CD14-positive monocyte (primary cell): Measurements from ENCODE around the gene CKAP2L. TPM values are rescaled to one million over a fixed set of nuclear protein-coding genes. Genes with fewer than 3 reads are reported as not detected.
A peak's percentile ranks its signal among the peaks of the same experiment; 100 is the strongest.

Experiments
- DNase-seq, 3 donors: peaks; one replicate each; pipeline ENCODE4 v3.0.0-alpha.2; 2011 to 2022
- H2AFZ ChIP-seq: 2 replicates; pipeline ENCODE4 v1.6.0; 2012; ENCODE audit warnings: mild to moderate bottlenecking, low read depth, low read length, inconsistent platforms; ENCODE audit not compliant: insufficient read depth, poor library complexity, severe bottlenecking
- H3K27ac ChIP-seq, 2 donors: 1 replicate in 1 of 2; 2 replicates in 1 of 2; pipeline ENCODE4 v1.5.1; 2012 to 2013; ENCODE audit warnings: low read length in 2 of 2, control low read depth in 1 of 2, inconsistent platforms in 1 of 2, low read depth in 1 of 2, mild to moderate bottlenecking in 1 of 2
- H3K27me3 ChIP-seq, 2 donors: one replicate each; pipeline versions ENCODE4 v1.6.0 to v1.6.1; 2011 to 2013; ENCODE audit warnings: low read length in 2 of 2; ENCODE audit not compliant: control insufficient read depth in 2 of 2, insufficient read depth in 2 of 2
- H3K36me3 ChIP-seq, 2 donors: replicated peaks in 1 of 2; 1 replicate in 1 of 2; 2 replicates in 1 of 2; pipeline versions ENCODE4 v1.5.1 to v1.6.1; 2012 to 2013; ENCODE audit warnings: low read length in 2 of 2, control low read depth in 1 of 2, inconsistent platforms in 1 of 2, mild to moderate bottlenecking in 1 of 2; ENCODE audit not compliant: insufficient read depth in 2 of 2, control insufficient read depth in 1 of 2
- H3K4me1 ChIP-seq, 2 donors: 1 replicate in 1 of 2; 2 replicates in 1 of 2; pipeline versions ENCODE4 v1.5.1 to v1.6.1; 2012 to 2013; ENCODE audit warnings: low read length in 2 of 2, control low read depth in 1 of 2, inconsistent platforms in 1 of 2, mild to moderate bottlenecking in 1 of 2, moderate library complexity in 1 of 2; ENCODE audit not compliant: insufficient read depth in 2 of 2, control insufficient read depth in 1 of 2
- H3K4me2 ChIP-seq: replicated peaks from 2 replicates; pipeline ENCODE3; 2012; ENCODE audit warnings: low read length, moderate library complexity, mild to moderate bottlenecking; ENCODE audit not compliant: poor library complexity, severe bottlenecking; ENCODE audit errors: extremely low read depth
- H3K4me3 ChIP-seq, 3 experiments: fragments of 200-600 bp in 1 of 3; sonication (generic) in 1 of 3; replicated peaks in 1 of 3; 1 replicate in 2 of 3; 2 replicates in 1 of 3; pipeline ENCODE4 v1.5.1; 2011 to 2013; ENCODE audit warnings: low read length in 3 of 3, mild to moderate bottlenecking in 3 of 3, control low read depth in 2 of 3, low read depth in 2 of 3, inconsistent platforms in 1 of 3, moderate library complexity in 1 of 3
- H3K79me2 ChIP-seq: 2 replicates; pipeline ENCODE4 v1.6.0; 2012; ENCODE audit warnings: mild to moderate bottlenecking, control low read depth, inconsistent platforms, low read length, moderate library complexity; ENCODE audit not compliant: insufficient read depth
- H3K9ac ChIP-seq: 2 replicates; pipeline ENCODE4 v1.6.0; 2017; ENCODE audit warnings: low read length, mild to moderate bottlenecking; ENCODE audit not compliant: insufficient read depth, poor library complexity, severe bottlenecking
- H3K9me3 ChIP-seq, 2 donors: replicated peaks in 1 of 2; 1 replicate in 1 of 2; 2 replicates in 1 of 2; pipeline versions ENCODE4 v1.5.1 to v1.6.1; 2012 to 2013; ENCODE audit warnings: low read length in 2 of 2, control low read depth in 1 of 2; ENCODE audit not compliant: control insufficient read depth in 1 of 2, insufficient read depth in 1 of 2
- H4K20me1 ChIP-seq: 2 replicates; pipeline ENCODE4 v1.6.0; 2012; ENCODE audit warnings: mild to moderate bottlenecking, low read length, control low read depth, moderate library complexity; ENCODE audit not compliant: insufficient read depth
- H3K27ac Mint-ChIP-seq, 7 donors: one replicate each; pipeline ENCODE4 v1.8.0; 2020; ENCODE audit warnings: mild to moderate bottlenecking in 7 of 7, mixed read lengths in 7 of 7, moderate library complexity in 6 of 7, inconsistent platforms in 2 of 7
- H3K27me3 Mint-ChIP-seq, 3 donors: one replicate each; pipeline ENCODE4 v1.8.0; 2021 to 2022; ENCODE audit warnings: low read depth in 3 of 3, mild to moderate bottlenecking in 3 of 3, mixed read lengths in 3 of 3, moderate library complexity in 3 of 3, inconsistent platforms in 1 of 3
- H3K36me3 Mint-ChIP-seq, 2 donors: one replicate each; pipeline ENCODE4 v1.8.0; 2020; ENCODE audit warnings: mixed read lengths in 2 of 2, inconsistent platforms in 1 of 2, mild to moderate bottlenecking in 1 of 2
- H3K4me1 Mint-ChIP-seq: one replicate; pipeline ENCODE4 v1.8.0; 2020; ENCODE audit warnings: mild to moderate bottlenecking, mixed read lengths
- H3K4me3 Mint-ChIP-seq, 2 donors: one replicate each; pipeline ENCODE4 v1.8.0; 2020; ENCODE audit warnings: mild to moderate bottlenecking in 2 of 2, mixed read lengths in 2 of 2, moderate library complexity in 1 of 2
- H3K9me3 Mint-ChIP-seq, 7 donors: one replicate each; pipeline ENCODE4 v1.8.0; 2020 to 2022; ENCODE audit warnings: mixed read lengths in 7 of 7, mild to moderate bottlenecking in 6 of 7, moderate library complexity in 6 of 7, inconsistent platforms in 2 of 7
- WGBS: methylation state at CpG from one replicate; pipeline ENCODE4 v1.1.5; 2013; ENCODE audit warnings: missing lambda C conversion rate; ENCODE audit not compliant: insufficient coverage; 5-methylcytosine and 5-hydroxymethylcytosine counted together
- intact Hi-C, 2 donors: fragments of 100-400 bp; cut with micrococcal nuclease; formaldehyde crosslinking; loops; one replicate each; pipeline versions ENCODE4 v1.15.0 to v1.15.1; 2023
- polyA plus RNA-seq, 3 donors: library from polyadenylated mRNA; depleted of rRNA in 1 of 3; unstranded in 2 of 3; stranded (reverse) in 1 of 3; fragments of 300-500 nt in 2 of 3; fragments of >200 nt in 1 of 3; fragmentation: Illumina TruSeq in 2 of 3; gene quantifications; 1 replicate in 2 of 3; 2 replicates in 1 of 3; pipeline ENCODE4 v1.2.3, GENCODE V29; 2012 to 2021
- TF ChIP-seq, protein P1 (sequence below): fragments of 200-600 bp; IDR thresholded peaks from one replicate; pipeline ENCODE4 v1.8.0; 2022; ENCODE audit warnings: antibody characterized with exemption, mild to moderate bottlenecking

The CKAP2L gene
- polyA plus RNA-seq, 3 donors = 0.04 to 0.24 TPM; not detected in 1

DNA sequence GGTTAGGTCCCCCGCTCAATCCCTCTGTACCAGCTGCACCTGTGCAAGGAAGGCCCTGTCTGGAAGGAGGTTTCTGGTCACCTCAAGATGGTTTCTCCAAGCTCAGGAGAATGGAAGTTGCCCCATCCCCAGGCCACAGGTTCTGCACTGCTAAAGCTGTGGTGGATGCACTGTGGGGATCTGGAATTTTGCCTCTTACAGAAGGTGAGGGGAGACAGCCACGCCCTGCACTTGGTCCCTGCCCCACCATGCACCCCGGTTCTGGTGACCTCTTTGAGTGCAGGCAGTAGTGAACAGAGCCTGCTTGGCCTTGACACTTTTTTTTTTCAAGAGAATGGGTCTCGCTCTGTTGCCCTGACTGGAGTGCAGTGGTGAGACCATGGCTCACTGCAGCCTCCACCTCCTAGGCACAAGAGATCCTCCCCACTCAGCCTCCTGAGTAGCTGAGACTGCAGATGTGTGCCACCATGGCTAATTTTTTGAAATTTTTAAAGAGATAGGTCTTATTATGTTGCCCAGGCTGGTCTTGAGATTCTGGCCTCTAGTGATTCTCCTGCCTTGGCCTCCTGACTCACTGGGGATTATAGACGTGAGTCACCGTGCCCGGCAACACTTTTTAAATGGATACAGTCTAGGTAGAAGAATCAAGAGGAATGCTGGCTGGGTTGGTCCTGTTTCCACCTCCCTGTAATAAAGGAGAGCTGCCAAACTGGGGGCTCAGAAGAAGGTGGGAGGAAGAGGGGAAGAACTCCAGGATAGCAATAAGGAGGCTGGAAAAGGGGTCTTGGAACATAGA lies 49.4 kb downstream of the CKAP2L start:
- H3K9me3 Mint-ChIP-seq = no peaks in the 10 kb centered on the region
- peaks cover 35% of the 10 kb centered on the region for H3K4me1 Mint-ChIP-seq
- peaks cover 0 to 2% of the 10 kb centered on the region in 2 donors for H3K36me3 Mint-ChIP-seq
- H3K4me2 ChIP-seq = no peak overlapping the region
- intact Hi-C loops = no loop called here
- H3K9ac ChIP-seq = no peak overlapping the region
- peaks cover 0 to 6% (median 6%) of the 10 kb centered on the region in 3 donors for H3K27me3 Mint-ChIP-seq
- H4K20me1 ChIP-seq = no peaks in the 10 kb centered on the region
- no peak overlapping the region for H3K4me3 Mint-ChIP-seq
- H3K4me1 ChIP-seq = peaks cover 17% of the 10 kb centered on the region in 2 donors
- H3K27me3 ChIP-seq = no peaks in the 10 kb centered on the region
- no peak overlapping the region for H3K27ac Mint-ChIP-seq
- no peaks in the 10 kb centered on the region for H3K36me3 ChIP-seq
- no peak overlapping the region for H2AFZ ChIP-seq
- no peaks in the 10 kb centered on the region for H3K79me2 ChIP-seq
- H3K4me3 ChIP-seq = no peak overlapping the region
- no peak overlapping the region for H3K27ac ChIP-seq
- TF ChIP-seq, protein P1, sequence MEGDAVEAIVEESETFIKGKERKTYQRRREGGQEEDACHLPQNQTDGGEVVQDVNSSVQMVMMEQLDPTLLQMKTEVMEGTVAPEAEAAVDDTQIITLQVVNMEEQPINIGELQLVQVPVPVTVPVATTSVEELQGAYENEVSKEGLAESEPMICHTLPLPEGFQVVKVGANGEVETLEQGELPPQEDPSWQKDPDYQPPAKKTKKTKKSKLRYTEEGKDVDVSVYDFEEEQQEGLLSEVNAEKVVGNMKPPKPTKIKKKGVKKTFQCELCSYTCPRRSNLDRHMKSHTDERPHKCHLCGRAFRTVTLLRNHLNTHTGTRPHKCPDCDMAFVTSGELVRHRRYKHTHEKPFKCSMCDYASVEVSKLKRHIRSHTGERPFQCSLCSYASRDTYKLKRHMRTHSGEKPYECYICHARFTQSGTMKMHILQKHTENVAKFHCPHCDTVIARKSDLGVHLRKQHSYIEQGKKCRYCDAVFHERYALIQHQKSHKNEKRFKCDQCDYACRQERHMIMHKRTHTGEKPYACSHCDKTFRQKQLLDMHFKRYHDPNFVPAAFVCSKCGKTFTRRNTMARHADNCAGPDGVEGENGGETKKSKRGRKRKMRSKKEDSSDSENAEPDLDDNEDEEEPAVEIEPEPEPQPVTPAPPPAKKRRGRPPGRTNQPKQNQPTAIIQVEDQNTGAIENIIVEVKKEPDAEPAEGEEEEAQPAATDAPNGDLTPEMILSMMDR = no peak
- H3K9me3 ChIP-seq = no peaks in the 10 kb centered on the region
- no CpG with 5 or more reads among the region's 7 CpGs for WGBS
- peak in 1 of 3 donors; percentile 29 for DNase-seq

- no peak for DNase-seq
- Mint-ChIP-seq H3K27ac (no peak overlapping the region), H3K9me3 (no peaks in the 10 kb centered on the region), H3K4me1 (peaks cover 39% of the 10 kb centered on the region), H3K36me3 (peaks cover 2% of the 10 kb centered on the region in 2 donors), H3K27me3 (peaks cover 0 to 6% (median 6%) of the 10 kb centered on the region in 3 donors), H3K4me3 (no peak overlapping the region)
- TF ChIP-seq, protein P1 = no peak
- H3K9me3 ChIP-seq = no peaks in the 10 kb centered on the region
- no peak overlapping the region for H3K9ac ChIP-seq
- no peaks in the 10 kb centered on the region for H3K79me2 ChIP-seq
- intact Hi-C loops = no loop called here
- H3K4me3 ChIP-seq = no peak overlapping the region
- H3K36me3 ChIP-seq = no peaks in the 10 kb centered on the region
- H2AFZ ChIP-seq = no peak overlapping the region
- 100% methylated on average over 4 of the region's 4 CpGs for WGBS
- peaks cover 22% of the 10 kb centered on the region in 2 donors for H3K4me1 ChIP-seq
- no peak overlapping the region for H3K4me2 ChIP-seq
- no peaks in the 10 kb centered on the region for H4K20me1 ChIP-seq
- H3K27me3 ChIP-seq = no peaks in the 10 kb centered on the region
- H3K27ac ChIP-seq = no peak overlapping the region
These were observed 50.1 kb downstream of the CKAP2L start for GRCh38 chr2:112714331-112714730.
